Measurements from ENCODE around the gene SLC2A3. TPM values are rescaled to one million over a fixed set of nuclear protein-coding genes. Genes with fewer than 3 reads are reported as not detected.
"Not testable (repeated sequence)": the region's sequence is repeated elsewhere in the genome, so short reads cannot be mapped to it uniquely, and the experiment has no call there.

Gene SLC2A3
- total RNA-seq: 27.4 and 34.1 TPM in 2 replicates

DNA sequence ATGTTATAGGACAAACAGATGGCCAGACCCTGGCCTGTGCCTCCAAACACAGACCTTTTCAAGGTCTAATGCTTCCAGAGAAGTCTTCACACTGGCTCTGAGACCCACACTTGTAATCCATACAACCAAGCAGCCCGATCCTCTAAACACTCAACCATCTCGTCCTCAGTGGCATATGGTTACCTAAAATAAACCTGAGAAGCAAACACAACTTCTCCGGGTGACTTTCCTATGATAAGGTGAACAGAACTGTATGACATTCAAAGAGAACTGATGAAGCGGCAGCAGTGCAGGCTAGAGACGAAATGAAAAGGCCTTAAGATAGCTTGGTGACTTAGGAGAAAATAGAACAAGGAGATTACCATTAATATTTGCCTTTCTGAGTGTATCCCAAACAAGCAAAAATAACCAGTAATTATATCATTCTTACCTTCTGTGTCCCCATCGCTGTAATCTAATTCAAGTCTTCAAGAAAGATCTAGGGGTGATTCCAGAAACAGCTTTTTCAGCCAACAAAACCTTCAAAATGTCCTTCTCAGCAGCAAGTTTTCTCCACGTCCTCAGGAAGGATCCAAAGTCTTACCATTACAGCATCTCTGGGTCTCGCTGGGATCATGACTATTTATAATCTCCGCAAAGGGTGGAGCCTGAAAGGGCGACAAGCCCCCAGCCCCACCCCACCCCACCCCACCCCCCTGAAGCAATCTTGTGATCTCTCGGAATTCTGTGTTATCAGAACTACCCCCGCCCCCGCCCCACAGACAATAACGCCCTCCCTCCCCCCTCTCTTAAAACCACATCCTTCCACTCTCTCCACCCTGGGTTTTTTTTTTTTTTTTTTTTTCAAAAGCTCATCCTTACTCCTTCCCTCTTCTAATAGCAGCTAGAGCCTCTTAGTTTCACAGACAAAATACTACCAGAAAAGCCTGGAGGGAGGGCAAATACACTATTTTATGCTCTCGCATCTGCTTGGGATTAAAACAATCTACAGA is at the start of gene SLC2A3:
Gene SLC2A3 (minus strand): TSS at position 598 of the 992 bp plus-strand sequence. CDS start 153 bp downstream, at position 445.
- peak; percentile 36 to 85 for DNase-seq (ENCODE audit: low read depth in 2 of 2)

- DNase-seq (ENCODE audit: low read depth in 2 of 2): no peak
These were observed 48.9 kb upstream of the SLC2A3 start for GRCh38 chr12:7984900-7985299.

DNA sequence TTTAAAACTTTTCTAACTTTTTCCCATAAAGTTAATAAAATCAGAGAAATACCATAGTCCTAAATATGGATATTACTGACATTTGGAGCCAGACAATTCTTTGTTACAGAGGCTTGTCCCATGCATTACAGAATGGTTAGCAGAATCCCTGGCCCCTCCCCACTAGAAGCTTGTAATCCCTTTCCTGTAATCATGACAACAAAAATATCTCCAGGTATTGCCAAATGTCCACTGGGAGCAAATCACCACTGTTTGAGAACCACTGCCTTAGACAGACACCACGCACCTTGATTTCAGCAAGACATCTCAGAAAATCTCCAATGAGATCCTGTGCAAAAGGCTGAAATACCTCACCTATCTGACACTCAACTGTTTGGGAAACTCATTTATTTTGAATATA is 47.5 kb upstream of the SLC2A3 start:
- not testable (repeated sequence) for DNase-seq (ENCODE audit: low read depth in 2 of 2)

- DNase-seq (ENCODE audit: low read depth in 2 of 2): not testable (repeated sequence)
These were observed 47.0 kb upstream of the SLC2A3 start for GRCh38 chr12:7983019-7983418.

DNA sequence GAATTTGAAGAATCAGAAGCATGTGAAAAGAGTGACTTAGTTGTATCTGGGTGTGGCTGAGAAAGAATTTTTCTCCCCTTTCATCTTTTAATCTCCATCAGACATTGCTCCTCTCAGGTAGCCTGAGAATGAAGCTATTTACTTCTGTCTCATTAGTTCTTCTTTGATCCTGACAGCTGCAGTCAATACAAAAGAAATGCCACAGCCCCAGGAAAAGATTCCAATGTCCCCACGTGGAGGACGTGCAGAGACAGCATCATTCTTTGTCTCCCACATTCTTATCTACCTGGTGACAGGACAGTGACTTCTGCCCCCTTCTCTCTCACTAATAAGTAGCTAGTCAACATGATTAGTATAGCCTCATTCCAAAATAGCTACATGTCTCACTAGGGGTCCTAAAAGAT is 46.3 kb upstream of the SLC2A3 start:
- DNase-seq (ENCODE audit: low read depth in 2 of 2): not testable (repeated sequence)

GRCh38 chr12:7981446-7981845 is 45.5 kb upstream of the SLC2A3 start:
- no peak for DNase-seq (ENCODE audit: low read depth in 2 of 2)

DNA sequence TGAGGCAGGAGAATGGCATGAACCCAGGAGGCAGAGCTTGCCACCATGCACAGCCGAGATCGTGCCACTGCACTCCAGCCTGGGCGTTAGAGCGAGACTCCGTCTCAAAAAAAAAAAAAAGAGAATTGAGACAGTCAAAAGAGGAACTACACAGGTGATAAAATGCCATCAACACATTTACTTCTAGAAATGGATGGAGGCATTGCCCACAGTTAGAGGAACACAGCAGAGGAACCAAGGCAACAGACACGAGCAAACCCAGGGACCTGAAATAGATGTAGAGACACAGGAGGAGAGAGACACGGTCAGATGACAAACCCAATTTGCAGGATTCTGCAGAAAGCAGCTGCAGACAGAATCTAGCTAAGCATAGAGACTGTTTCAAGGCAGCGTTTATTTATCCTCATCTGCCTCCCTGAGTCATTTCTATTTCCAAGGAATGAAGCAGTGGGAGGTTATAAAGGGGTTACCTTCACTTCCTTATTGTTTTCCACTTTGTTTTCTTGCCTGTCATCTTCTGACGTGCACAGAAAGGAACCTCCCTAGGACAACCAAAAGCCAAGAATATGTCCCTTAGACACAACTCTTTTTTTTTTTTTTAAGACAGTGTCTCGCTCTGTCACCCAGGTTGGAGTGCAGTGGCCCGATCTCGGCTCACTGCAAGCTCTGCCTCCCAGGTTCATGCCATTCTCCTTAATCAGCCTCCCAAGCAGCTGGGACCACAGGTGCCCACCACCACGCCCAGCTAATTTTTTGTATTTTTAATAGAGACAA is 41.6 kb upstream of the SLC2A3 start:
- not testable (repeated sequence) for DNase-seq (ENCODE audit: low read depth in 2 of 2)

GRCh38 chr12:7973457-7973825 is 37.5 kb upstream of the SLC2A3 start:
- no peak for DNase-seq (ENCODE audit: low read depth in 2 of 2)

- DNase-seq (ENCODE audit: low read depth in 2 of 2): no peak
These were observed 36.9 kb upstream of the SLC2A3 start for GRCh38 chr12:7972734-7973456.

- peak in 1 of 2 donors; percentile 21 for DNase-seq (ENCODE audit: low read depth in 2 of 2)
These were observed 36.3 kb upstream of the SLC2A3 start for GRCh38 chr12:7972269-7972668.

- peak in 1 of 2 donors; percentile 47 for DNase-seq (ENCODE audit: low read depth in 2 of 2)
These were observed 35.8 kb upstream of the SLC2A3 start for GRCh38 chr12:7971765-7972164.

DNA sequence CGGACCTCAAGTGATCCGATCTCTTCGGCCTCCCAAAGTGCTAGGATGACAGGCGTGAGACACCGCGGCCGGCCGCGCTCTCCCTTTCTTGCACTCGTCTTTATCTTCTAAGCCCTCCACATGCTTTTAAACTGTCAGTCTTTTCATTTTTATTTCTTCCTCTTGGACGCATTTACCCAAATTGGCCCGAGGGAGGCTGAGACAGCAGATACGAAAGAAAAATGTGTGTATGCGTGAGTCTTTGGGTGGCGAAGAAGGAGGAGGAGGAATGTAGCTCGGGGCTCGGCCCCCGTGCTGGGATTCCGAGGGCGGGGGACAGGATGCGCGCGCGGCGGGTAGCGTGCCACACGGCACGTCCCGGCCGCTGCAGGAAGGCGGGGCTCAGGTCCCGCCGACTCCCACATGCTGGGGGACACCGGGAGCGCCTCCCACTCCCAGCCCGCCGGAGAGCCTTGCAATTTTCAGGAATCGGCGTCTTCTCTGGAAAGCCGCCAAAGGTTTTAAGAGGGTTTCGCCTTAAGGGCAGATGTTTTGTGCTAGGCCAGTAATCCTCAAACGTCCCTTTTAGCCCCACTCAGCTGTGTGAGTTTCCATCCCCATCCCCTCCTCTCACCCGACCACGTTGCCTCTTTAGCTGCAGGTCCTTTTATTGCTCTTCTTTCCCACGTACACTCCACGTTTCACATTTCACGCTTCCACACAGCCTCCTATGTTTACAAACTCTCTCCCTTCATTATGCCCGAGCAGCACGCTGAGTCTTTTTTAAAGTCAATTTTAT is 34.7 kb upstream of the SLC2A3 start:
- DNase-seq (ENCODE audit: low read depth in 2 of 2): peak; percentile 45 to 92

GRCh38 chr12:7966563-7966962 is 30.6 kb upstream of the SLC2A3 start:
- no peak for DNase-seq (ENCODE audit: low read depth in 2 of 2)

DNA sequence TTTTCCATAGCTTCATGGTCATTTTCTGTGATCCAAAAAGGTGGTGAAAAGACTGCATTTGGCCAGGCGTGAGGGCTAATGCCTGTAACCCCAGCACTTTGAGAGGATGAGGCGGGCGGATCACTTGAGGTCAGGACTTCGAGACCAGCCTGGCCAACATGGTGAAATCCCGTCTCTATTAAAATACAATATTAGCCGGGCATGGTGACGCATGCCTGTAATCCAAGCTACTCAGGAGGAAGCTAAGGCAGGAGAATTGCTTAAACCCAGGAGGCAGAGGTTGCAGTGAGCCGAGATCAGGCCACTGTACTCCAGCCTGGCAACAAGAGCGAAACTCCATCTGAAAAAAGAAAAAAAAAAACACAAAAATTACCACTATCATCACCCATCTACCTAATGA is 28.7 kb upstream of the SLC2A3 start:
- DNase-seq (ENCODE audit: low read depth in 2 of 2): not testable (repeated sequence)

- no peak for DNase-seq (ENCODE audit: low read depth in 2 of 2)
These were observed 25.6 kb upstream of the SLC2A3 start for GRCh38 chr12:7961395-7962178.

GRCh38 chr12:7959701-7960121 is 23.7 kb upstream of the SLC2A3 start:
- no peak for DNase-seq (ENCODE audit: low read depth in 2 of 2)

GRCh38 chr12:7959278-7959677 is 23.3 kb upstream of the SLC2A3 start:
- no peak for DNase-seq (ENCODE audit: low read depth in 2 of 2)

DNA sequence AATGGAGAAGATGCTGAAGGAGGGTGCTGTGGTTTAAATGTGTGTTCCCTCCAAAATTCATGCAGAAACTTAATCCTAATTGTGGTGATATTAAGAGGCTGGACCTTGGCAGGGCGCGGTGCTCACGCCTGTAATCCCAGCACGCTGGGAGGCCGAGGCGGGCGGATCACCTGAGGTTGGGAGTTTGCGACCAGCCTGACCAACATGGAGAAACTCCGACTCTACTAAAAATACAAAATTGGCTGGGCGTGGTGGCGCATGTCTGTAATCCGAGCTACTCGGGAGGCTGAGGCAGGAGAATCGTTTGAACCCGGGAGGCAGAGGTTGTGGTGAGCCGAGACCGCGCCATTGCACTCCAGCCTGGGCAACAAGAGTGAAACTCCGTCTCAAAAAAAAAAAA is 18.9 kb upstream of the SLC2A3 start:
- not testable (repeated sequence) for DNase-seq (ENCODE audit: low read depth in 2 of 2)

- not testable (repeated sequence) for DNase-seq (ENCODE audit: low read depth in 2 of 2)
These were observed 18.4 kb upstream of the SLC2A3 start for GRCh38 chr12:7954418-7954817.

- not testable (repeated sequence) for DNase-seq (ENCODE audit: low read depth in 2 of 2)
These were observed 17.9 kb upstream of the SLC2A3 start for GRCh38 chr12:7953912-7954311.

Measured in dermis microvascular lymphatic vessel endothelial cell (primary cell).